HCT116 (cell line): Measurements from ENCODE around the gene KRT5.

ENCODE experiments used
- POLR2A ChIP-seq: IDR thresholded peaks from 2 replicates; pipeline ENCODE4 v1.7.0; 2011; ENCODE audit warnings: borderline replicate concordance; ENCODE audit not compliant: insufficient read depth, insufficient read length; ENCODE audit errors: extremely low read depth
- POLR2AphosphoS5 ChIP-seq: IDR thresholded peaks from 2 replicates; pipeline ENCODE4 v1.6.1; 2011; ENCODE audit warnings: mild to moderate bottlenecking, low read depth, low read length, moderate library complexity
- SP1 ChIP-seq: IDR thresholded peaks from 2 replicates; pipeline ENCODE4 v1.6.1; 2012; ENCODE audit warnings: low read depth
- ZFX ChIP-seq: fragments of 450-650 bp; IDR thresholded peaks from 2 replicates; pipeline ENCODE4 v1.6.1; 2017
- TF ChIP-seq, protein P1 (sequence below), 3 experiments: fragments of 200-600 bp in 1 of 3; sonication (generic) in 1 of 3; IDR thresholded peaks in 2 of 3; conservative IDR thresholded peaks in 1 of 3; 2 replicates each; pipeline ENCODE4 v1.5.1; 2012 to 2017; ENCODE audit warnings: low read depth in 2 of 3, low read length in 2 of 3, antibody characterized with exemption in 1 of 3, borderline replicate concordance in 1 of 3, control low read depth in 1 of 3, mild to moderate bottlenecking in 1 of 3, mixed read lengths in 1 of 3, mixed run types in 1 of 3, moderate library complexity in 1 of 3; ENCODE audit not compliant: insufficient read depth in 1 of 3

DNA sequence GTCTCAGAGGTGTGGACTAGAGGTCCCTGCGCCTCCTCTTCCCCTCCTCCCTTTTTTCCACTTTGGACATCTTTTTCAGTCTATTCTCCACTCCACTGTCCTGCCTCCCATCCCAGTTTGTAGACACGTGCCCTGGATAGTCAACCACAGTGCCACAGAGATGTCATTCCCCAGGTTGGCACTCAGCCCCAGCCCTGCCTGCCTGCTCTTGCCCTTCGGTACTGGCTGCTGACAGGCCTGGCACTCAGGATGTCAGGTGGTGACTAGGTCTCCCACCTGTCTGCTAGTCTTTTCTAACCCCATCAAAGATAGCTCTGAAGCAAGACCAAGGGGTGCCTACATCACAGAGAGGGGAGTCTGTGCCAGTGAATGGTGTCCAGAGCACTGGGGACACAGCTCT is 16.9 kb upstream of the KRT5 start:
- TF ChIP-seq POLR2A (no peak), ZFX (no peak), POLR2AphosphoS5 (no peak), SP1 (no peak)
- TF ChIP-seq, protein P1, sequence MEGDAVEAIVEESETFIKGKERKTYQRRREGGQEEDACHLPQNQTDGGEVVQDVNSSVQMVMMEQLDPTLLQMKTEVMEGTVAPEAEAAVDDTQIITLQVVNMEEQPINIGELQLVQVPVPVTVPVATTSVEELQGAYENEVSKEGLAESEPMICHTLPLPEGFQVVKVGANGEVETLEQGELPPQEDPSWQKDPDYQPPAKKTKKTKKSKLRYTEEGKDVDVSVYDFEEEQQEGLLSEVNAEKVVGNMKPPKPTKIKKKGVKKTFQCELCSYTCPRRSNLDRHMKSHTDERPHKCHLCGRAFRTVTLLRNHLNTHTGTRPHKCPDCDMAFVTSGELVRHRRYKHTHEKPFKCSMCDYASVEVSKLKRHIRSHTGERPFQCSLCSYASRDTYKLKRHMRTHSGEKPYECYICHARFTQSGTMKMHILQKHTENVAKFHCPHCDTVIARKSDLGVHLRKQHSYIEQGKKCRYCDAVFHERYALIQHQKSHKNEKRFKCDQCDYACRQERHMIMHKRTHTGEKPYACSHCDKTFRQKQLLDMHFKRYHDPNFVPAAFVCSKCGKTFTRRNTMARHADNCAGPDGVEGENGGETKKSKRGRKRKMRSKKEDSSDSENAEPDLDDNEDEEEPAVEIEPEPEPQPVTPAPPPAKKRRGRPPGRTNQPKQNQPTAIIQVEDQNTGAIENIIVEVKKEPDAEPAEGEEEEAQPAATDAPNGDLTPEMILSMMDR (IDR thresholded peaks at IDR 0.05 in 2 of 3, conservative IDR thresholded peaks at IDR 0.05 in 1 of 3; ENCODE audit: borderline replicate concordance in 1 of 3, insufficient read depth in 1 of 3, low read depth in 2 of 3, low read length in 2 of 3) = no peak
